Activated CD4-positive, alpha-beta T cell treated with anti-CD3 and anti-CD28 coated beads for 36 hours (primary cell): Measurements from ENCODE around the gene RIMBP2. TPM values are rescaled to one million over a fixed set of nuclear protein-coding genes. Genes with fewer than 3 reads are reported as not detected.
"Not testable (repeated sequence)": the region's sequence is repeated elsewhere in the genome, so short reads cannot be mapped to it uniquely, and the experiment has no call there.

Experiments
- ATAC-seq: fragments of 200-7000 bp; cut with Tn5 transposase; one replicate; pipeline ENCODE4 v1.10.0; 2021; ENCODE audit warnings: mild to moderate bottlenecking, moderate library complexity
- CTCF ChIA-PET: fragments of 350-600 bp; sonication (Branson Sonifier 250); formaldehyde crosslinking; loops from one replicate; lab custom pipeline; 2021; ENCODE audit warnings: antibody characterized with exemption; lab: Charles Lee
- POLR2A ChIA-PET: fragments of 350-600 bp; sonication (Branson Sonifier 250); formaldehyde crosslinking; loops from one replicate; lab custom pipeline; 2021; ENCODE audit warnings: antibody characterized with exemption, inconsistent platforms; lab: Charles Lee
- DNase-seq: peaks from one replicate; pipeline ENCODE4 v3.0.0-alpha.2; 2020
- H3K27ac Mint-ChIP-seq: one replicate; pipeline ENCODE4 v1.8.0; 2021; ENCODE audit warnings: mixed read lengths
- H3K27me3 Mint-ChIP-seq: one replicate; pipeline ENCODE4 v1.8.0; 2021; ENCODE audit warnings: mixed read lengths
- H3K36me3 Mint-ChIP-seq: one replicate; pipeline ENCODE4 v1.8.0; 2021; ENCODE audit warnings: low read depth, mixed read lengths
- H3K4me1 Mint-ChIP-seq: one replicate; pipeline ENCODE4 v1.8.0; 2021; ENCODE audit warnings: mixed read lengths
- H3K4me3 Mint-ChIP-seq: one replicate; pipeline ENCODE4 v1.8.0; 2021; ENCODE audit warnings: mild to moderate bottlenecking, moderate library complexity, mixed read lengths
- H3K9me3 Mint-ChIP-seq: one replicate; pipeline ENCODE4 v1.8.0; 2021; ENCODE audit warnings: low read depth, mixed read lengths
- intact Hi-C, 2 experiments: fragments of 100-400 bp; cut with DNase I in 1 of 2; cut with micrococcal nuclease in 1 of 2; formaldehyde crosslinking; loops; one replicate each; pipeline versions ENCODE4 v1.14.2 to v1.15.1; 2022 to 2024; cut with DNase I, micrococcal nuclease
- total RNA-seq, 2 experiments: library from RNA; stranded (reverse); gene quantifications; one replicate each; pipeline ENCODE4 v1.2.3, GENCODE V29; 2021

Gene RIMBP2
- total RNA-seq, 2 experiments from 2014 or later, result not detected

GRCh38 chr12:130584475-130584874, 131.6 kb downstream of the RIMBP2 start:
- ATAC-seq, H3K4me3 Mint-ChIP-seq, H3K4me1 Mint-ChIP-seq, H3K27me3 Mint-ChIP-seq, H3K36me3 Mint-ChIP-seq, intact Hi-C loops, POLR2A ChIA-PET, H3K27ac Mint-ChIP-seq, DNase-seq, H3K9me3 Mint-ChIP-seq, CTCF ChIA-PET: not testable (repeated sequence)

- peaks cover 2% of the 10 kb centered on the region for H3K9me3 Mint-ChIP-seq
Observed at GRCh38 chr12:130583800-130584199, 132.3 kb downstream of the RIMBP2 start.

GRCh38 chr12:130583317-130583716, 132.8 kb downstream of the RIMBP2 start:
- POLR2A ChIA-PET, result no interaction called here
- DNase-seq (no peak), ATAC-seq (no peak)
- intact Hi-C loops, result no loop called here
- no peaks in the 10 kb centered on the region for H3K4me1 Mint-ChIP-seq
- H3K4me3 Mint-ChIP-seq, result no peak overlapping the region
- CTCF ChIA-PET, result no interaction called here
- H3K36me3 Mint-ChIP-seq, result no peaks in the 10 kb centered on the region
- peaks cover under 1% of the 10 kb centered on the region for H3K27me3 Mint-ChIP-seq
- H3K9me3 Mint-ChIP-seq, result peaks cover 2% of the 10 kb centered on the region
- H3K27ac Mint-ChIP-seq, result no peak overlapping the region

More at GRCh38 chr12:130583800-130584199, 132.3 kb downstream of the RIMBP2 start:
- H3K27me3 Mint-ChIP-seq, result peaks cover 2% of the 10 kb centered on the region
- no peaks in the 10 kb centered on the region for H3K4me1 Mint-ChIP-seq
- DNase-seq, result no peak
- no peak overlapping the region for H3K27ac Mint-ChIP-seq
- CTCF ChIA-PET, result no interaction called here
- no peak overlapping the region for H3K4me3 Mint-ChIP-seq
- no peak for ATAC-seq
- H3K36me3 Mint-ChIP-seq, result no peaks in the 10 kb centered on the region
- POLR2A ChIA-PET, result no interaction called here
- intact Hi-C loops, result no loop called here

GRCh38 chr12:130582286-130582685, 133.8 kb downstream of the RIMBP2 start:
- CTCF ChIA-PET, result no interaction called here
- Mint-ChIP-seq H3K4me3 (no peak overlapping the region), H3K9me3 (peaks cover 2% of the 10 kb centered on the region), H3K27ac (no peak overlapping the region), H3K4me1 (no peaks in the 10 kb centered on the region), H3K36me3 (no peaks in the 10 kb centered on the region), H3K27me3 (no peaks in the 10 kb centered on the region)
- POLR2A ChIA-PET, result no interaction called here
- intact Hi-C loops, result no loop called here
- ATAC-seq (no peak), DNase-seq (no peak)

GRCh38 chr12:130581782-130582181, 134.3 kb downstream of the RIMBP2 start:
- H3K9me3 Mint-ChIP-seq, result peaks cover 2% of the 10 kb centered on the region
- POLR2A ChIA-PET, result no interaction called here
- ATAC-seq (no peak), DNase-seq (no peak)
- no peaks in the 10 kb centered on the region for H3K4me1 Mint-ChIP-seq
- H3K27ac Mint-ChIP-seq, result no peak overlapping the region
- H3K4me3 Mint-ChIP-seq, result no peak overlapping the region
- no peaks in the 10 kb centered on the region for H3K36me3 Mint-ChIP-seq
- CTCF ChIA-PET, result interaction anchor here (0.6 kb wide), 1 partner anchor 895 kb away, joined by 3 read pairs; no protein-coding TSS in a partner anchor
- intact Hi-C loops, result no loop called here
- H3K27me3 Mint-ChIP-seq, result no peaks in the 10 kb centered on the region

GRCh38 chr12:130579231-130579630, 136.9 kb downstream of the RIMBP2 start:
- ATAC-seq (no peak), DNase-seq (no peak)
- H3K4me3 Mint-ChIP-seq, result no peak overlapping the region
- H3K36me3 Mint-ChIP-seq, result no peaks in the 10 kb centered on the region
- no peaks in the 10 kb centered on the region for H3K4me1 Mint-ChIP-seq
- intact Hi-C loops, result no loop called here
- H3K27me3 Mint-ChIP-seq, result no peaks in the 10 kb centered on the region
- no peak overlapping the region for H3K27ac Mint-ChIP-seq
- ChIA-PET CTCF (no interaction called here), POLR2A (no interaction called here)
- H3K9me3 Mint-ChIP-seq, result peaks cover 2% of the 10 kb centered on the region

- no peaks in the 10 kb centered on the region for H3K27me3 Mint-ChIP-seq
- POLR2A ChIA-PET, result interaction anchor here (0.6 kb wide), 1 partner anchor 131 kb away, joined by 3 read pairs; no protein-coding TSS in a partner anchor
Observed at GRCh38 chr12:130577351-130577750, 138.7 kb downstream of the RIMBP2 start.

GRCh38 chr12:130576371-130576816, 139.7 kb downstream of the RIMBP2 start:
- Mint-ChIP-seq H3K36me3 (no peaks in the 10 kb centered on the region), H3K27ac (no peak overlapping the region), H3K27me3 (no peaks in the 10 kb centered on the region), H3K4me1 (no peaks in the 10 kb centered on the region), H3K9me3 (no peaks in the 10 kb centered on the region), H3K4me3 (no peak overlapping the region)
- DNase-seq, result no peak
- CTCF ChIA-PET, result no interaction called here
- intact Hi-C loops, result no loop called here
- POLR2A ChIA-PET, result interaction anchor here (0.6 kb wide), 1 partner anchor 130 kb away, joined by 3 read pairs; no protein-coding TSS in a partner anchor
- ATAC-seq, result no peak

More at GRCh38 chr12:130577351-130577750, 138.7 kb downstream of the RIMBP2 start:
- no peaks in the 10 kb centered on the region for H3K9me3 Mint-ChIP-seq
- no peaks in the 10 kb centered on the region for H3K36me3 Mint-ChIP-seq
- H3K4me3 Mint-ChIP-seq, result no peak overlapping the region
- no peaks in the 10 kb centered on the region for H3K4me1 Mint-ChIP-seq
- DNase-seq, result no peak
- CTCF ChIA-PET, result no interaction called here
- no peak overlapping the region for H3K27ac Mint-ChIP-seq
- intact Hi-C loops, result no loop called here
- no peak for ATAC-seq

- ChIA-PET CTCF (no interaction called here), POLR2A (no interaction called here)
- intact Hi-C loops, result no loop called here
- no peak for DNase-seq
- H3K27me3 Mint-ChIP-seq, result no peaks in the 10 kb centered on the region
- no peaks in the 10 kb centered on the region for H3K36me3 Mint-ChIP-seq
- no peaks in the 10 kb centered on the region for H3K9me3 Mint-ChIP-seq
- no peaks in the 10 kb centered on the region for H3K4me1 Mint-ChIP-seq
- no peak for ATAC-seq
- H3K4me3 Mint-ChIP-seq, result no peak overlapping the region
- no peak overlapping the region for H3K27ac Mint-ChIP-seq
Observed at GRCh38 chr12:130574402-130574801, 141.7 kb downstream of the RIMBP2 start.

- POLR2A ChIA-PET, result no interaction called here
- H3K36me3 Mint-ChIP-seq, result no peaks in the 10 kb centered on the region
- H3K9me3 Mint-ChIP-seq, result no peaks in the 10 kb centered on the region
- intact Hi-C loops, result no loop called here
- no peaks in the 10 kb centered on the region for H3K4me1 Mint-ChIP-seq
- ATAC-seq (no peak), DNase-seq (no peak)
- no peak overlapping the region for H3K4me3 Mint-ChIP-seq
- CTCF ChIA-PET, result no interaction called here
- H3K27me3 Mint-ChIP-seq, result no peaks in the 10 kb centered on the region
- H3K27ac Mint-ChIP-seq, result no peak overlapping the region
Observed at GRCh38 chr12:130573766-130574165, 142.3 kb downstream of the RIMBP2 start.

GRCh38 chr12:130573235-130573634, 142.9 kb downstream of the RIMBP2 start:
- Mint-ChIP-seq H3K4me1 (no peaks in the 10 kb centered on the region), H3K27ac (no peak overlapping the region), H3K4me3 (no peak overlapping the region), H3K36me3 (no peaks in the 10 kb centered on the region), H3K27me3 (no peaks in the 10 kb centered on the region), H3K9me3 (no peaks in the 10 kb centered on the region)
- ATAC-seq (no peak), DNase-seq (no peak)
- CTCF ChIA-PET, result no interaction called here
- POLR2A ChIA-PET, result no interaction called here
- intact Hi-C loops, result no loop called here

- Mint-ChIP-seq H3K4me3 (no peak overlapping the region), H3K27me3 (no peaks in the 10 kb centered on the region), H3K4me1 (no peaks in the 10 kb centered on the region), H3K27ac (no peak overlapping the region), H3K36me3 (no peaks in the 10 kb centered on the region), H3K9me3 (no peaks in the 10 kb centered on the region)
- intact Hi-C loops, result no loop called here
- no peak for DNase-seq
- ATAC-seq, result no peak
- CTCF ChIA-PET, result no interaction called here
- POLR2A ChIA-PET, result no interaction called here
Observed at GRCh38 chr12:130572553-130572952, 143.5 kb downstream of the RIMBP2 start.
